HepG2 (cell line): ENCODE results near the gene DUSP16. TPM values are rescaled to one million over a fixed set of nuclear protein-coding genes. Genes with fewer than 3 reads are reported as not detected.

ENCODE experiments used
- BHLHE40 ChIP-seq: IDR thresholded peaks from 2 replicates; pipeline ENCODE4 v1.6.1; 2011; ENCODE audit warnings: low read length, improper control_type of control experiment
- CSRNP1 ChIP-seq: sonication (generic); formaldehyde crosslinking; IDR thresholded peaks from 2 replicates; pipeline ENCODE4 v1.8.1; 2023; ENCODE audit warnings: mild to moderate bottlenecking, missing genetic modification reagents
- ESRRA ChIP-seq: sonication (generic); formaldehyde crosslinking; IDR thresholded peaks from 2 replicates; pipeline ENCODE4 v1.5.1; 2020; ENCODE audit warnings: mild to moderate bottlenecking, low read depth, missing genetic modification reagents
- HMG20B ChIP-seq: conservative IDR thresholded peaks from 2 replicates; pipeline ENCODE4 v1.6.1; 2016; ENCODE audit warnings: missing genetic modification reagents, missing compliant biosample characterization
- HNRNPK ChIP-seq: fragments of 200-400 bp; formaldehyde crosslinking; IDR thresholded peaks from 2 replicates; pipeline ENCODE4 v1.6.1; 2018; ENCODE audit warnings: low read length, low read depth, moderate library complexity, mild to moderate bottlenecking; ENCODE audit not compliant: poor library complexity, severe bottlenecking
- NFE2 ChIP-seq: sonication (generic); formaldehyde crosslinking; IDR thresholded peaks from 2 replicates; pipeline ENCODE4 v1.4.0; 2020; ENCODE audit warnings: missing genetic modification reagents
- PHF20 ChIP-seq: sonication (generic); formaldehyde crosslinking; IDR thresholded peaks from 2 replicates; pipeline ENCODE4 v1.5.0; 2020; ENCODE audit warnings: mild to moderate bottlenecking, missing genetic modification reagents
- RFXANK ChIP-seq: IDR thresholded peaks from 2 replicates; pipeline ENCODE4 v1.6.1; 2016
- TRAFD1 ChIP-seq: sonication (generic); formaldehyde crosslinking; IDR thresholded peaks from 2 replicates; pipeline ENCODE4 v1.5.1; 2020; ENCODE audit warnings: missing genetic modification reagents, mild to moderate bottlenecking, borderline replicate concordance
- ZBTB3 ChIP-seq: sonication (generic); formaldehyde crosslinking; IDR thresholded peaks from 2 replicates; pipeline ENCODE4 v1.4.0; 2020; ENCODE audit warnings: low read depth, mild to moderate bottlenecking, moderate library complexity, missing genetic modification reagents, borderline replicate concordance
- ZNF207 ChIP-seq: fragments of 450-650 bp; IDR thresholded peaks from 2 replicates; pipeline ENCODE4 v1.6.1; 2016; ENCODE audit warnings: antibody characterized with exemption, borderline replicate concordance
- ZNF567 ChIP-seq: sonication (generic); formaldehyde crosslinking; IDR thresholded peaks from 2 replicates; pipeline ENCODE4 v1.8.1; 2023; ENCODE audit warnings: mild to moderate bottlenecking, missing genetic modification reagents, borderline replicate concordance
- ZNF605 ChIP-seq: sonication (generic); formaldehyde crosslinking; IDR thresholded peaks from 2 replicates; pipeline ENCODE4 v1.8.0; 2022; ENCODE audit warnings: mild to moderate bottlenecking, missing genetic modification reagents
- ZNF652 ChIP-seq: IDR thresholded peaks from 2 replicates; pipeline ENCODE4 v1.6.1; 2016; ENCODE audit warnings: low read depth, borderline replicate concordance
- ZNF766 ChIP-seq: sonication (generic); formaldehyde crosslinking; IDR thresholded peaks from 2 replicates; pipeline ENCODE4 v1.5.0; 2020; ENCODE audit warnings: missing genetic modification reagents, borderline replicate concordance
- ZNF772 ChIP-seq: sonication (generic); formaldehyde crosslinking; IDR thresholded peaks from 2 replicates; pipeline ENCODE4 v1.5.0; 2020; ENCODE audit warnings: mild to moderate bottlenecking, missing genetic modification reagents
- polyA plus RNA-seq, 8 experiments: library from polyadenylated mRNA; depleted of rRNA in 3 of 8; stranded (reverse) in 7 of 8; unstranded in 1 of 8; fragments of >200 nt; fragmentation: Illumina TruSeq in 4 of 8; extraction: Trizol in 4 of 8; gene quantifications; 2 replicates each; pipeline versions ENCODE4 v1.2.1 to v1.2.3, GENCODE V29; 2011 to 2016; ENCODE audit warnings: low read depth in 4 of 8, missing spikeins in 1 of 8, mixed read lengths in 1 of 8; ENCODE audit not compliant: insufficient read depth in 1 of 8
- total RNA-seq, 5 experiments: library from RNA; depleted of rRNA; stranded (reverse); fragments of >200 nt; fragmentation: Illumina TruSeq; extraction: Trizol; gene quantifications; 2 replicates each; pipeline ENCODE4 v1.2.3, GENCODE V29; 2016; ENCODE audit warnings: low read depth in 1 of 5
- TF ChIP-seq, protein P1 (sequence below): sonication (generic); formaldehyde crosslinking; IDR thresholded peaks from 2 replicates; pipeline ENCODE4 v1.4.0; 2020; ENCODE audit warnings: mild to moderate bottlenecking, missing genetic modification reagents

DUSP16 gene
- total and polyA plus RNA-seq, 2 of the 13 experiments (the other 11 are each of a cell fraction or from before 2014, with no cell fraction given): 45.7 to 46.6 TPM

GRCh38 chr12:12560587-12561370 is 1.9 kb downstream of the DUSP16 start (continued):
- TF ChIP-seq, protein P1, sequence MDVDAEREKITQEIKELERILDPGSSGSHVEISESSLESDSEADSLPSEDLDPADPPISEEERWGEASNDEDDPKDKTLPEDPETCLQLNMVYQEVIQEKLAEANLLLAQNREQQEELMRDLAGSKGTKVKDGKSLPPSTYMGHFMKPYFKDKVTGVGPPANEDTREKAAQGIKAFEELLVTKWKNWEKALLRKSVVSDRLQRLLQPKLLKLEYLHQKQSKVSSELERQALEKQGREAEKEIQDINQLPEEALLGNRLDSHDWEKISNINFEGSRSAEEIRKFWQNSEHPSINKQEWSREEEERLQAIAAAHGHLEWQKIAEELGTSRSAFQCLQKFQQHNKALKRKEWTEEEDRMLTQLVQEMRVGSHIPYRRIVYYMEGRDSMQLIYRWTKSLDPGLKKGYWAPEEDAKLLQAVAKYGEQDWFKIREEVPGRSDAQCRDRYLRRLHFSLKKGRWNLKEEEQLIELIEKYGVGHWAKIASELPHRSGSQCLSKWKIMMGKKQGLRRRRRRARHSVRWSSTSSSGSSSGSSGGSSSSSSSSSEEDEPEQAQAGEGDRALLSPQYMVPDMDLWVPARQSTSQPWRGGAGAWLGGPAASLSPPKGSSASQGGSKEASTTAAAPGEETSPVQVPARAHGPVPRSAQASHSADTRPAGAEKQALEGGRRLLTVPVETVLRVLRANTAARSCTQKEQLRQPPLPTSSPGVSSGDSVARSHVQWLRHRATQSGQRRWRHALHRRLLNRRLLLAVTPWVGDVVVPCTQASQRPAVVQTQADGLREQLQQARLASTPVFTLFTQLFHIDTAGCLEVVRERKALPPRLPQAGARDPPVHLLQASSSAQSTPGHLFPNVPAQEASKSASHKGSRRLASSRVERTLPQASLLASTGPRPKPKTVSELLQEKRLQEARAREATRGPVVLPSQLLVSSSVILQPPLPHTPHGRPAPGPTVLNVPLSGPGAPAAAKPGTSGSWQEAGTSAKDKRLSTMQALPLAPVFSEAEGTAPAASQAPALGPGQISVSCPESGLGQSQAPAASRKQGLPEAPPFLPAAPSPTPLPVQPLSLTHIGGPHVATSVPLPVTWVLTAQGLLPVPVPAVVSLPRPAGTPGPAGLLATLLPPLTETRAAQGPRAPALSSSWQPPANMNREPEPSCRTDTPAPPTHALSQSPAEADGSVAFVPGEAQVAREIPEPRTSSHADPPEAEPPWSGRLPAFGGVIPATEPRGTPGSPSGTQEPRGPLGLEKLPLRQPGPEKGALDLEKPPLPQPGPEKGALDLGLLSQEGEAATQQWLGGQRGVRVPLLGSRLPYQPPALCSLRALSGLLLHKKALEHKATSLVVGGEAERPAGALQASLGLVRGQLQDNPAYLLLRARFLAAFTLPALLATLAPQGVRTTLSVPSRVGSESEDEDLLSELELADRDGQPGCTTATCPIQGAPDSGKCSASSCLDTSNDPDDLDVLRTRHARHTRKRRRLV (CRISPR knock-in tag): no peak
- no peak for TF ChIP-seq BHLHE40
- TF ChIP-seq ZNF766 (CRISPR knock-in tag): no peak
- no peak for TF ChIP-seq HMG20B (CRISPR knock-in tag)
- TF ChIP-seq ESRRA (CRISPR knock-in tag): no peak
- TF ChIP-seq HNRNPK: no peak
- TF ChIP-seq ZNF567: no peak
- TF ChIP-seq CSRNP1: no peak; the same call in 1 of the 2 replicates
- no peak for TF ChIP-seq NFE2 (CRISPR knock-in tag)
- TF ChIP-seq PHF20 (CRISPR knock-in tag): no peak
- TF ChIP-seq ZNF652 (CRISPR knock-in tag): no peak
- no peak for TF ChIP-seq RFXANK (CRISPR knock-in tag)
- TF ChIP-seq ZNF207: no peak
- no peak for TF ChIP-seq ZNF772
- TF ChIP-seq TRAFD1 (CRISPR knock-in tag): no peak
- TF ChIP-seq ZBTB3 (CRISPR knock-in tag): no peak
- TF ChIP-seq ZNF605 (CRISPR knock-in tag): no peak
